K562 (cell line): Measurements from ENCODE around the gene PLXND1.

ENCODE experiments used
- EP300 ChIP-seq: IDR thresholded peaks from 2 replicates; pipeline ENCODE4 v1.6.1; 2012; ENCODE audit warnings: low read length, improper control_type of control experiment
- MTF1 ChIP-seq: fragments of 250-450 bp; sonication (Bioruptor Pico); IDR thresholded peaks from 2 replicates; pipeline ENCODE4 v1.9.0; 2021; ENCODE audit warnings: moderate library complexity, mild to moderate bottlenecking, inconsistent platforms, borderline replicate concordance
- POLR2A ChIP-seq: fragments of 450-650 bp; conservative IDR thresholded peaks from 2 replicates; pipeline ENCODE4 v1.6.1; 2016
- POLR2AphosphoS5 ChIP-seq: IDR thresholded peaks from 2 replicates; pipeline ENCODE4 v1.6.1; 2011; ENCODE audit warnings: mild to moderate bottlenecking, low read depth, low read length, moderate library complexity; ENCODE audit not compliant: control insufficient read depth, insufficient read depth
- RFX5 ChIP-seq: IDR thresholded peaks from 2 replicates; pipeline ENCODE4 v1.6.1; 2011; ENCODE audit warnings: low read depth, mild to moderate bottlenecking, improper control_type of control experiment, low read length
- ZFX ChIP-seq: sonication (generic); formaldehyde crosslinking; IDR thresholded peaks from 2 replicates; pipeline ENCODE4 v1.8.0; 2022; ENCODE audit warnings: mild to moderate bottlenecking, missing genetic modification reagents, moderate library complexity
- ZNF41 ChIP-seq: fragments of 250-450 bp; sonication (Bioruptor Pico); conservative IDR thresholded peaks from 2 replicates; pipeline ENCODE4 v1.4.0; 2020; ENCODE audit warnings: mild to moderate bottlenecking
- TF ChIP-seq, protein P1 (sequence below): fragments of 450-650 bp; IDR thresholded peaks from 2 replicates; pipeline ENCODE4 v1.6.1; 2016; ENCODE audit warnings: low read depth

DNA sequence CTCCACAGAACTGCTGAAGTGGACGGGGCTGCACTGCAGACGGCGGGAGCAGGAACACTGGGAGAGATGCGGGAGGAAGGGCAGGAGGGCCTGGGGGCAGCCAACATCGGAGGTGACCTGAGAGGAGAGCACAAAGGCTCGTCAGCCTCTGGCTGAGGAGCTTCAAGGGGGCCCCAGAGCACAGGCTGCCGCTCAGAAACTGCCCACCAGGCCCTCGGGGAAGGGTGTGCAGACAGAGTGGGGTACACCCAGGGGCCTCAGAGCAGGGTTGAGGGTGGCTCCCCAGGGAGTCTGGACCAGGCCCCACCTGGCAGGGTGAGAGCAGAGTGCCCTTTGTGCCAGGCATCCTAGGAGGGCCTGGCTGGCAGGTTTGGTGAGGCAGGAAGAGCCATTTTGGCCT is 92.8 kb downstream of the PLXND1 start:
- TF ChIP-seq POLR2A (no peak), ZNF41 (CRISPR knock-in tag) (no peak), EP300 (no peak), RFX5 (no peak), POLR2AphosphoS5 (no peak), MTF1 (no peak), ZFX (no peak)
- TF ChIP-seq, protein P1, sequence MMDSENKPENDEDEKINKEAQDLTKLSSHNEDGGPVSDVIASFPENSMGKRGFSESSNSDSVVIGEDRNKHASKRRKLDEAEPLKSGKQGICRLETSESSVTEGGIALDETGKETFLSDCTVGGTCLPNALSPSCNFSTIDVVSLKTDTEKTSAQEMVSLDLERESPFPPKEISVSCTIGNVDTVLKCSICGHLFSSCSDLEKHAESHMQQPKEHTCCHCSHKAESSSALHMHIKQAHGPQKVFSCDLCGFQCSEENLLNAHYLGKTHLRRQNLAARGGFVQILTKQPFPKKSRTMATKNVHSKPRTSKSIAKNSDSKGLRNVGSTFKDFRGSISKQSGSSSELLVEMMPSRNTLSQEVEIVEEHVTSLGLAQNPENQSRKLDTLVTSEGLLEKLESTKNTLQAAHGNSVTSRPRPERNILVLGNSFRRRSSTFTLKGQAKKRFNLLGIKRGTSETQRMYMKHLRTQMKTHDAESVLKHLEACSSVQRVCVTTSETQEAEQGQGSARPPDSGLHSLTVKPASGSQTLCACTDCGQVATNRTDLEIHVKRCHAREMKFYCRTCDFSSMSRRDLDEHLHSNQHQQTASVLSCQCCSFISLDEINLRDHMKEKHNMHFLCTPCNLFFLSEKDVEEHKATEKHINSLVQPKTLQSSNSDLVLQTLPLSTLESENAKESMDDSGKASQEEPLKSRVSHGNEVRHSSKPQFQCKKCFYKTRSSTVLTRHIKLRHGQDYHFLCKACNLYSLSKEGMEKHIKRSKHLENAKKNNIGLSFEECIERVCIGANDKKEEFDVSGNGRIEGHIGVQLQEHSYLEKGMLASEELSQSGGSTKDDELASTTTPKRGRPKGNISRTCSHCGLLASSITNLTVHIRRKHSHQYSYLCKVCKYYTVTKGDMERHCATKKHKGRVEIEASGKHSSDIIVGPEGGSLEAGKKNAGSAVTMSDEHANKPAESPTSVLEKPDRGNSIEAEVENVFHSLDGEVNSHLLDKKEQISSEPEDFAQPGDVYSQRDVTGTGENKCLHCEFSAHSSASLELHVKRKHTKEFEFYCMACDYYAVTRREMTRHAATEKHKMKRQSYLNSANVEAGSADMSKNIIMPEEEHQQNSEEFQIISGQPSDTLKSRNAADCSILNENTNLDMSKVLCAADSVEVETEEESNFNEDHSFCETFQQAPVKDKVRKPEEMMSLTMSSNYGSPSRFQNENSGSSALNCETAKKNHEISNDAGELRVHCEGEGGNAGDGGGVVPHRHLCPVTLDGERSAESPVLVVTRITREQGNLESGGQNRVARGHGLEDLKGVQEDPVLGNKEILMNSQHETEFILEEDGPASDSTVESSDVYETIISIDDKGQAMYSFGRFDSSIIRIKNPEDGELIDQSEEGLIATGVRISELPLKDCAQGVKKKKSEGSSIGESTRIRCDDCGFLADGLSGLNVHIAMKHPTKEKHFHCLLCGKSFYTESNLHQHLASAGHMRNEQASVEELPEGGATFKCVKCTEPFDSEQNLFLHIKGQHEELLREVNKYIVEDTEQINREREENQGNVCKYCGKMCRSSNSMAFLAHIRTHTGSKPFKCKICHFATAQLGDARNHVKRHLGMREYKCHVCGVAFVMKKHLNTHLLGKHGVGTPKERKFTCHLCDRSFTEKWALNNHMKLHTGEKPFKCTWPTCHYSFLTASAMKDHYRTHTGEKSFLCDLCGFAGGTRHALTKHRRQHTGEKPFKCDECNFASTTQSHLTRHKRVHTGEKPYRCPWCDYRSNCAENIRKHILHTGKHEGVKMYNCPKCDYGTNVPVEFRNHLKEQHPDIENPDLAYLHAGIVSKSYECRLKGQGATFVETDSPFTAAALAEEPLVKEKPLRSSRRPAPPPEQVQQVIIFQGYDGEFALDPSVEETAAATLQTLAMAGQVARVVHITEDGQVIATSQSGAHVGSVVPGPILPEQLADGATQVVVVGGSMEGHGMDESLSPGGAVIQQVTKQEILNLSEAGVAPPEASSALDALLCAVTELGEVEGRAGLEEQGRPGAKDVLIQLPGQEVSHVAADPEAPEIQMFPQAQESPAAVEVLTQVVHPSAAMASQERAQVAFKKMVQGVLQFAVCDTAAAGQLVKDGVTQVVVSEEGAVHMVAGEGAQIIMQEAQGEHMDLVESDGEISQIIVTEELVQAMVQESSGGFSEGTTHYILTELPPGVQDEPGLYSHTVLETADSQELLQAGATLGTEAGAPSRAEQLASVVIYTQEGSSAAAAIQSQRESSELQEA: no peak
